ENCODE measurements around the gene CCZ1B. TPM values are rescaled to one million over a fixed set of nuclear protein-coding genes. Genes with fewer than 3 reads are reported as not detected.
"Not testable (repeated sequence)": the region's sequence is repeated elsewhere in the genome, so short reads cannot be mapped to it uniquely, and the experiment has no call there.

CCZ1B gene
- 100 to 1,000 TPM in 2 of 9 donors, 10 to 100 TPM in 7; 16.4 to 153 (median 62.3) TPM for total RNA-seq
- 100 to 1,000 TPM in 1 of 3 donors, 10 to 100 TPM in 2; 65.8 to 139 (median 72.4) TPM for polyA plus RNA-seq
- long read RNA-seq, donor 1, transcript CCZ1B-201 (15 exons, 2,885 nt) = major isoform, 7 of 11 reads
- long read RNA-seq, donor 1, partial matches to known transcripts = 0 of 11 reads
- long read RNA-seq, donor 1, other reads (novel, unspliced or antisense) = 0 of 11 reads
- long read RNA-seq, donor 2, transcript CCZ1B-201 (15 exons, 2,885 nt) = major isoform, 13 of 19 reads
- long read RNA-seq, donor 2, partial matches to known transcripts = 0 of 19 reads
- long read RNA-seq, donor 2, other reads (novel, unspliced or antisense) = 0 of 19 reads
- long read RNA-seq, donor 3, transcript CCZ1B-201 (15 exons, 2,885 nt) = major isoform, 35 of 40 reads
- long read RNA-seq, donor 3, partial matches to known transcripts = 0 of 40 reads
- long read RNA-seq, donor 3, other reads (novel, unspliced or antisense) = 0 of 40 reads
- long read RNA-seq, donor 4, partial matches to known transcripts = 5 of 9 reads
- long read RNA-seq, donor 4, other reads (novel, unspliced or antisense) = 0 of 9 reads
- long read RNA-seq, donor 5, transcript CCZ1B-201 (15 exons, 2,885 nt) = major isoform, 79 of 95 reads
- long read RNA-seq, donor 5, transcript CCZ1B-205 (3 exons, 748 nt) = minor isoform, 6 of 95 reads
- long read RNA-seq, donor 5, partial matches to known transcripts = 2 of 95 reads
- long read RNA-seq, donor 5, other reads (novel, unspliced or antisense) = 8 of 95 reads
- long read RNA-seq, donor 6, partial matches to known transcripts = 0 of 2 reads
- long read RNA-seq, donor 6, other reads (novel, unspliced or antisense) = 1 of 2 reads
- long read RNA-seq, donor 7, partial matches to known transcripts = 0 of 3 reads
- long read RNA-seq, donor 7, other reads (novel, unspliced or antisense) = 0 of 3 reads
- long read RNA-seq, donor 8, partial matches to known transcripts = 0 of 6 reads
- long read RNA-seq, donor 8, other reads (novel, unspliced or antisense) = 0 of 6 reads
- long read RNA-seq, donor 9, partial matches to known transcripts = 0 of 3 reads
- long read RNA-seq, donor 9, other reads (novel, unspliced or antisense) = 0 of 3 reads
- long read RNA-seq, donor 10, transcript CCZ1B-201 (15 exons, 2,885 nt) = major isoform, 6 of 8 reads
- long read RNA-seq, donor 10, partial matches to known transcripts = 0 of 8 reads
- long read RNA-seq, donor 10, other reads (novel, unspliced or antisense) = 0 of 8 reads

DNA sequence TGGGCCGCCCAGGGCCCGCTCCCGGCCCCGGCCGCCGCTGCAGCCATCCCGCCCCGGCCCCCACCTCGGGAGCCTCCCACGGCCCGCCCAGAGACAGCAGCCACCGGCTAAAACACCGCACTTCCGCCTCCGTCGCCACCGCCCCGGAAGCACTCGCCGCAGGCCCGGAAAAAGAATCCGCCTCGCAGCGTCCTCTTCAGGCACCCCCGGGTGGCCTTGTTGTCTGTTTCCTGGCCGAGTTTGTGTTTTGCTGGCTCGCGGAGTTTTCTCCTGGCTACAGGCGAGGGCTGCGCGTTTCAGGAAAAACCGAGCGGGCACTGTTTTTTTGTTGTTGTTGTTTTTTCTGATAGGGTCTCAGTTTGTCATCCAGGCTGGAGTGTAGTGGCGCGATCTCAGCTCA lies at the start of gene CCZ1B:
TSS of gene CCZ1B (minus strand) at position 125 of the 400 bp plus-strand sequence. CDS start at position 47, 78 bp downstream.
- H3K27me3 ChIP-seq; H3K4me1 ChIP-seq (replicated peaks in 1 of 2); H3K36me3 ChIP-seq (replicated peaks in 1 of 2); H3K9me3 ChIP-seq (replicated peaks in 1 of 3); intact Hi-C loops (cut with DNase I): not testable (repeated sequence)
- TF ChIP-seq, protein P1, sequence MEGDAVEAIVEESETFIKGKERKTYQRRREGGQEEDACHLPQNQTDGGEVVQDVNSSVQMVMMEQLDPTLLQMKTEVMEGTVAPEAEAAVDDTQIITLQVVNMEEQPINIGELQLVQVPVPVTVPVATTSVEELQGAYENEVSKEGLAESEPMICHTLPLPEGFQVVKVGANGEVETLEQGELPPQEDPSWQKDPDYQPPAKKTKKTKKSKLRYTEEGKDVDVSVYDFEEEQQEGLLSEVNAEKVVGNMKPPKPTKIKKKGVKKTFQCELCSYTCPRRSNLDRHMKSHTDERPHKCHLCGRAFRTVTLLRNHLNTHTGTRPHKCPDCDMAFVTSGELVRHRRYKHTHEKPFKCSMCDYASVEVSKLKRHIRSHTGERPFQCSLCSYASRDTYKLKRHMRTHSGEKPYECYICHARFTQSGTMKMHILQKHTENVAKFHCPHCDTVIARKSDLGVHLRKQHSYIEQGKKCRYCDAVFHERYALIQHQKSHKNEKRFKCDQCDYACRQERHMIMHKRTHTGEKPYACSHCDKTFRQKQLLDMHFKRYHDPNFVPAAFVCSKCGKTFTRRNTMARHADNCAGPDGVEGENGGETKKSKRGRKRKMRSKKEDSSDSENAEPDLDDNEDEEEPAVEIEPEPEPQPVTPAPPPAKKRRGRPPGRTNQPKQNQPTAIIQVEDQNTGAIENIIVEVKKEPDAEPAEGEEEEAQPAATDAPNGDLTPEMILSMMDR (IDR thresholded peaks at IDR 0.05) = peak in 1 of 6 experiments; percentile 3
- peak in 1 of 2 donors; percentile 20 for TF ChIP-seq POLR2A (IDR thresholded peaks at IDR 0.05)
- peak within 1 kb of the TSS in 3 of 5 donors; percentile 27 to 67 (median 52) for H3K27ac ChIP-seq
- peak within 1 kb of the TSS in 3 of 4 donors; percentile 8 to 56 (median 32) for H3K4me3 ChIP-seq
- peak; percentile 74 to 89 (median 79) for DNase-seq
- WGBS, 4 donors = 1 to 8% (median 2%) methylated on average over 10 to 25 of the region's 35 CpGs; no CpG with 5 or more reads in 1 of the 4 donors

DNA sequence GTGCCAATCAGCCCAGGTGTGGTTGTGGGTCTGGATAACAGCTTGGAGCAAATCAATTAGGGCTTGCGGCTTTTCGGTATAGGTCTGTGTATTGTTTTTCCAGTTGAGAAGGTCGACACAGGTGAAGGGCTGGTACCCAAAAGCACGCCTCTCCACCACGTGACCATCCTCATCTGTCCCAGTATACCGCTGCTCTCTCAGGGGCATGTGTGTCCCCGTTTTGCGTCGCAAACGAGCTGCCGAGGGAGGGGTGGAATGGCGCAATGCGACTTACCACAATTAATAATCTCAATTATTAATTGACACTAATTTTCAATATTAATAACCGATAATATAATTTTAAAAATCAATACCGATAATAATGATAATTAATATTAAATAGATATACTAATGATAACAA lies 48.9 kb upstream of the CCZ1B start:
- H3K36me3 ChIP-seq (replicated peaks in 1 of 2); intact Hi-C loops (cut with DNase I); H3K4me3 ChIP-seq; H3K4me1 ChIP-seq (replicated peaks in 1 of 2); H3K27me3 ChIP-seq; H3K9me3 ChIP-seq (replicated peaks in 1 of 3); H3K27ac ChIP-seq; DNase-seq: not testable (repeated sequence)
- WGBS, 4 donors = 90 to 96% (median 93%) methylated on average over 15 of the region's 15 CpGs

DNA sequence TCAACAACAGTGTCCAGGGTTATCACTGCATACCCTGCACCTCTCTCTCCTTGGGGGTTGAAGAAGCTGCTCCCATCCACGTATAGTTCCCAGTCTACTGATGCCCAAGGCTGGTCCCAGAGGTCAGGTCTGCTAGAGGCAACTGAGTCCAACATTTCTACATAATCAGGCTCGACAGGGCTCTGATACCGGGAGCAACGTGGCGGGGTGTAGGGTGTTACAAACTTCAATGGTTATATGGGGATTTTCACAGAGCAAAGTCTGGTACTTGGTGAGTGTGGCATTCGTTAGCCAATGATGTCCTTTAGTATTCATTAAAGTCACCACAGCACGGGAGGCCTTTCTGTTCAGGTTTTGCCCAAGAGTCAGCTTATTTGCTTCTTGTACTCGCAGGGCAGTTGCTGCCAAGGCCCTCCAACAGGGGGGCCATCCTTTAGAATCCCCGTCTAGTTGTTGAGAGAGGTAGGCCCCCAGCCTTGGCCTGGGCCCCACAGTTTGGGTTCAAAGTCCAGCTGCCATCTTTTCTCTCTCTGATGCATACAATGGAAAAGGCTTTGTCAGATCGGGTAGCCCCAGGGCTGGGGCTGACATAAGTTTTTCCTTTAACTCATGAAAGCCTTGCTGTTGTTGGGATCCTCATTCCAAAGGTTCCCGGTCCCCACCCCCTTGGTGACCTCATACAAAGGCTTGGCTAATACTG lies 46.3 kb upstream of the CCZ1B start:
- H3K27ac ChIP-seq; intact Hi-C loops (cut with DNase I); H3K4me1 ChIP-seq (replicated peaks in 1 of 2); H3K4me3 ChIP-seq; H3K27me3 ChIP-seq; DNase-seq; H3K9me3 ChIP-seq (replicated peaks in 1 of 3); H3K36me3 ChIP-seq (replicated peaks in 1 of 2): not testable (repeated sequence)
- WGBS, 4 donors = 72 to 84% (median 79%) methylated on average over 11 of the region's 11 CpGs

DNA sequence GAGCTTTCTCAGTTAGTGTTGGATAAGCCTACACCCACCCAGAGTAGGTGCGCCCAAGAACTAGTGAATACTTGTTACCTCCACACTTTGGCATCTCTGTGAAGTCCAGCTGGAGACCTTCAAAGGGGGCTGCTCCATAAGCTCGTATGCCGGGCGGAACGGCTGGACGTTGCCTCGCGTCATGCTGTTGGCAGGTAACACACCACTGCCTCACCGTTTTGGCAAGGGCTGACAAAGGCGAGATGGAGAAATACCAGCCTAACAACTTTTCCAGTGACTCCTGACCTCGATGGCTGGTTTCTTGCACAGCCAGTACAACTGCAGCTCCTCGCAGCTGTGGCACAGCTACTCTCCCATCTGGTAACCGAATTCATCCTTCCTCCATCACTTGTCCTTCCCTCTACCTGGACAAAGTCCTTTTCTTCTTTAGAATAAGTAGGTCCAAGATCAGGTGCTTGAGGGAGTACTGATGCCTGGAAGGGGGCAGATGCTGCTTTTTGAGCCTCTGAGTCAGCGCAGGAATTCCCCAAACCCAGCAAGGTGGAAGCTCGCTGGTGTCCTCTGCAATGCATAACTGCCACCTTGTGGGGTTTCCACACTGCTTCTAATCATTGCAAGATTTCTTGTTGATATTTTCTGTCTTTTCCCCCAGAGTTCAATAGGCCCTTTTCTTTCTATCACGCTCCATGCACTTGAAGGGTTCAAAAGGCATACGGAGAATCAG lies 45.5 kb upstream of the CCZ1B start:
- H3K9me3 ChIP-seq (replicated peaks in 1 of 3); H3K4me3 ChIP-seq; intact Hi-C loops (cut with DNase I); H3K4me1 ChIP-seq (replicated peaks in 1 of 2); H3K36me3 ChIP-seq (replicated peaks in 1 of 2); DNase-seq; H3K27ac ChIP-seq; H3K27me3 ChIP-seq: not testable (repeated sequence)
- 80 to 87% (median 82%) methylated on average over 17 of the region's 17 CpGs for WGBS, 4 donors

DNA sequence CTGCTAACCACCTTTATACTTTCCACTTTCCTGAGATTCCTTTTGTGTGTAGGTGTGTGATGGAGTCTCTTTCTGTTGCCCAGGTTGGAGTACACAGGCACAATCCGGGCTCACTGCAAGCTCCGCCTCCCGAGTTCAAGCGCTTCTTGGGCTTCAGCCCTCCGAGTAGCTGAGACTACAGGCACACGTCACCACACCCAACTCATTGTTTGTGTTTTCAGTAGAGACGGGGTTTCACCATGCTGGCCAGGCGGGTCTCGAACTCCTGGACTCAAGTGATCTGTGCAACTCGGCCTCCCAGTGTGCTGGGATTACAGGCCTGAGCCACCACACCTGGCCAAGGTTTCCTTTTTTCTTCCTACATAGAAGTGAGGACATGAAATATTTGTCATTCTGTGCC lies 38.7 kb upstream of the CCZ1B start:
- H3K27me3 ChIP-seq; H3K4me1 ChIP-seq (replicated peaks in 1 of 2); H3K36me3 ChIP-seq (replicated peaks in 1 of 2); H3K27ac ChIP-seq; H3K9me3 ChIP-seq (replicated peaks in 1 of 3); intact Hi-C loops (cut with DNase I); H3K4me3 ChIP-seq; DNase-seq: not testable (repeated sequence)
- 69 to 77% (median 72%) methylated on average over 10 of the region's 10 CpGs for WGBS, 4 donors

DNA sequence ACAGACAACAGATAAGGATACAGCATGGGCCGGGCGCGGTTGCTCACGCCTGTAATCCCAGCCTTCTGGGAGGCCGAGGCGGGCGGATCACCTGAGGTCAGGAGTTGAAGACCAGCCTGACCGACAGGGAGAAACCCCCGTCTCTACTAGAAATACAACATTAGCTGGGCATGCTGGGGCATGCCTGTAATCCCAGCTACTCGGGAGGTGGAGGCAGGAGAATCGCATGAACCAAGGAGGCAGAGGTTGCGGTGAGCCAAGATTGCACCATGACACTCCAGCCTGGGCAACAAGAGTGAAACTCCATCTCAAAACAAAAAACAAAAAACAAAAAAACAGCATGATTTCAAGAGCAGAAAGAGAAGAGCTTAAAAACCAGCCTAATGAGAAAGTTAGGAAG lies 38.1 kb upstream of the CCZ1B start:
- DNase-seq; H3K9me3 ChIP-seq (replicated peaks in 1 of 3); intact Hi-C loops (cut with DNase I); H3K36me3 ChIP-seq (replicated peaks in 1 of 2); H3K27ac ChIP-seq; H3K27me3 ChIP-seq; H3K4me3 ChIP-seq; H3K4me1 ChIP-seq (replicated peaks in 1 of 2): not testable (repeated sequence)
- WGBS, 4 donors = 80 to 84% (median 84%) methylated on average over 12 of the region's 12 CpGs

DNA sequence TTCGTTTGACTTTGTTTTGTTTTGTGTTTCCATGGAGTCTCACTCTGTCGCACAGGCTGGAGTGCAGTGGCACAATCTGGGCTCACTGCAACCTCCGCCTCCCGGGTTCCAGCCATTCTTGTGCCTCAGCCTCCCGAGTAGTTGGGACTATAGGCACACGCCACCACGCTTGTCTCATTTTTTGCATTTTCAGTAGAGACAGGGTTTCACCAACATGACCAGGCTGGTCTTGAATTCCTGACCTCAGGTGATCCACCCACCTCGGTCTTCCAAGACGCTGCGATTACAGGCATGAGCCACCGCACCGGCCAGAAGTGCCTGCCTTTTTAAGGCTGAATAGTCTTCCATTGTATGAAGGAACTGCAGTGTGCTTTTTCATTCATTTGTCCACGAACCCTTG lies 36.8 kb upstream of the CCZ1B start:
- H3K4me1 ChIP-seq (replicated peaks in 1 of 2); H3K27me3 ChIP-seq; DNase-seq; intact Hi-C loops (cut with DNase I); H3K9me3 ChIP-seq (replicated peaks in 1 of 3); H3K36me3 ChIP-seq (replicated peaks in 1 of 2); H3K27ac ChIP-seq; H3K4me3 ChIP-seq: not testable (repeated sequence)
- 77 to 87% (median 82%) methylated on average over 11 to 13 of the region's 13 CpGs for WGBS, 4 donors

All from adrenal gland (tissue), 19 donors.